ENCODE results near the gene CTNND2.

DNA sequence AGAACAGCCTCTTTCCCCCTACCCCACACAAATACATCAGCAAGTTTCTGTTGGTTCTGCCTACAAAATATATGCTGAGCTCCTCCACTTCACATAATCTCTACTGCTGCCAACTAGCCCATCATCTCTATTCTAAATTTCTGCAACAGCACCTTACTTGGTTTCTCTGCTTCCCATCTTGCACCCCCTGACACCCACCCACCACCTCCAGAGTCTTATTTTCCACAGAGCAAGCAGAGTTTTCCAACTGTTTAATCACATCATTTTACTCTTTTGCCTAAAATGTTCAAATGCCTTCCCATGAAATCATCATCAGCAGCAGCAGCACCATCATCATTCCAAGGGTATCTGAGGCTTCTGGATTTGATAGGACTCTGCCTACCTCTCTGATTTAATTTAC is 295.7 kb downstream of the CTNND2 start:
- no peak for TF ChIP-seq EP300 (IDR thresholded peaks at IDR 0.05)
- no peak for TF ChIP-seq POLR2AphosphoS5 (IDR thresholded peaks at IDR 0.05)
- TF ChIP-seq, protein P1, sequence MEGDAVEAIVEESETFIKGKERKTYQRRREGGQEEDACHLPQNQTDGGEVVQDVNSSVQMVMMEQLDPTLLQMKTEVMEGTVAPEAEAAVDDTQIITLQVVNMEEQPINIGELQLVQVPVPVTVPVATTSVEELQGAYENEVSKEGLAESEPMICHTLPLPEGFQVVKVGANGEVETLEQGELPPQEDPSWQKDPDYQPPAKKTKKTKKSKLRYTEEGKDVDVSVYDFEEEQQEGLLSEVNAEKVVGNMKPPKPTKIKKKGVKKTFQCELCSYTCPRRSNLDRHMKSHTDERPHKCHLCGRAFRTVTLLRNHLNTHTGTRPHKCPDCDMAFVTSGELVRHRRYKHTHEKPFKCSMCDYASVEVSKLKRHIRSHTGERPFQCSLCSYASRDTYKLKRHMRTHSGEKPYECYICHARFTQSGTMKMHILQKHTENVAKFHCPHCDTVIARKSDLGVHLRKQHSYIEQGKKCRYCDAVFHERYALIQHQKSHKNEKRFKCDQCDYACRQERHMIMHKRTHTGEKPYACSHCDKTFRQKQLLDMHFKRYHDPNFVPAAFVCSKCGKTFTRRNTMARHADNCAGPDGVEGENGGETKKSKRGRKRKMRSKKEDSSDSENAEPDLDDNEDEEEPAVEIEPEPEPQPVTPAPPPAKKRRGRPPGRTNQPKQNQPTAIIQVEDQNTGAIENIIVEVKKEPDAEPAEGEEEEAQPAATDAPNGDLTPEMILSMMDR (IDR thresholded peaks at IDR 0.05), result no peak
